Esophagus squamous epithelium (tissue), 5 donors: ENCODE data around the gene POLR3H. TPM values are rescaled to one million over a fixed set of nuclear protein-coding genes. Genes with fewer than 3 reads are reported as not detected.

Source experiments
- DNase-seq: peaks from one replicate; lab custom pipeline; 2025; lab: John Stamatoyannopoulos, UW
- H3K27ac ChIP-seq, 4 donors: fragments of 200-600 bp; sonication (generic); one replicate each; pipeline ENCODE4 v1.5.1; 2016 to 2019; ENCODE audit warnings: mild to moderate bottlenecking in 1 of 4
- H3K27me3 ChIP-seq, 4 donors: fragments of 200-600 bp; sonication (generic); 1 replicate in 3 of 4; 2 replicates in 1 of 4; pipeline versions ENCODE4 v1.5.1 to v1.6.0; 2017 to 2021; ENCODE audit warnings: antibody characterized with exemption in 1 of 4
- H3K36me3 ChIP-seq, 3 donors: fragments of 200-600 bp; sonication (generic); one replicate each; pipeline ENCODE4 v1.5.1; 2016 to 2019
- H3K4me1 ChIP-seq, 3 donors: fragments of 200-600 bp; sonication (generic); one replicate each; pipeline ENCODE4 v1.5.1; 2017 to 2019
- H3K4me3 ChIP-seq, 4 donors: fragments of 200-600 bp; sonication (generic); 1 replicate in 3 of 4; 2 replicates in 1 of 4; pipeline ENCODE4 v1.5.1; 2016 to 2019; ENCODE audit warnings: mild to moderate bottlenecking in 2 of 4, moderate library complexity in 1 of 4
- H3K9me3 ChIP-seq, 3 donors: fragments of 200-600 bp; sonication (generic); one replicate each; pipeline ENCODE4 v1.5.1; 2016 to 2019
- CTCF ChIP-seq, 6 experiments: fragments of 450-650 bp in 4 of 6; fragments of 200-600 bp in 2 of 6; sonication (generic) in 2 of 6; IDR thresholded peaks; one replicate each; pipeline ENCODE4 v1.5.1; 2016 to 2019; ENCODE audit warnings: antibody characterized with exemption in 6 of 6, mild to moderate bottlenecking in 4 of 6, moderate library complexity in 4 of 6
- POLR2A ChIP-seq, 4 donors: fragments of 450-650 bp; IDR thresholded peaks; one replicate each; pipeline ENCODE4 v1.6.1; 2017; ENCODE audit warnings: antibody characterized with exemption in 4 of 4, mild to moderate bottlenecking in 4 of 4, moderate library complexity in 3 of 4
- WGBS, 2 donors: methylation state at CpG; one replicate each; pipeline ENCODE4 v1.1.5; 2018; 5-methylcytosine and 5-hydroxymethylcytosine counted together
- intact Hi-C: fragments of 100-400 bp; cut with DNase I; formaldehyde crosslinking; loops from one replicate; pipeline ENCODE4 v1.15.0; 2022
- total RNA-seq, 4 donors: library from RNA; depleted of rRNA; stranded (reverse); fragments of >200 nt; gene quantifications; one replicate each; pipeline ENCODE4 v1.1.0, GENCODE V29; 2016
- donor health status: DM: yes; HTN: yes; CAD: no.

POLR3H gene
- total RNA-seq, 4 donors from 2014 or later, result 13.7 to 23.3 (median 16.1) TPM

GRCh38 chr22:41498303-41498835 is 45.9 kb downstream of the POLR3H start:
- Histone ChIP-seq H3K27me3 (no peaks in the 10 kb centered on the region), H3K4me3 (no peak overlapping the region), H3K36me3 (peaks cover 10 to 67% (median 15%) of the 10 kb centered on the region in 3 donors), H3K4me1 (peaks cover 5 to 51% (median 21%) of the 10 kb centered on the region in 3 donors), H3K27ac (peak overlapping the region in 3 of 4 donors; percentile 7 to 71 (median 27)), H3K9me3 (no peaks in the 10 kb centered on the region)
- DNase-seq, result no peak
- 40 to 63% methylated on average over 2 to 6 of the region's 6 CpGs for WGBS, 2 donors
- TF ChIP-seq POLR2A (IDR thresholded peaks at IDR 0.05), result no peak
- TF ChIP-seq CTCF (IDR thresholded peaks at IDR 0.05), result no peak
- intact Hi-C loops, result no loop called here

- Histone ChIP-seq H3K4me3 (no peak overlapping the region), H3K9me3 (no peaks in the 10 kb centered on the region), H3K27ac (peak overlapping the region in 3 of 4 donors; percentile 59 to 79 (median 70)), H3K36me3 (peaks cover 0 to 26% (median 0%) of the 10 kb centered on the region in 3 donors), H3K4me1 (peaks cover 0 to 67% (median 31%) of the 10 kb centered on the region in 3 donors), H3K27me3 (no peaks in the 10 kb centered on the region)
- intact Hi-C loops, result no loop called here
- no peak for DNase-seq
- WGBS, 2 donors, result 74 to 78% methylated on average over 5 of the region's 5 CpGs
- TF ChIP-seq POLR2A (IDR thresholded peaks at IDR 0.05), result no peak
- no peak for TF ChIP-seq CTCF (IDR thresholded peaks at IDR 0.05)
Observed at GRCh38 chr22:41491374-41492100, 52.7 kb downstream of the POLR3H start.

- no peak for DNase-seq
- intact Hi-C loops, result no loop called here
- Histone ChIP-seq H3K9me3 (no peaks in the 10 kb centered on the region), H3K4me3 (no peak overlapping the region), H3K36me3 (peaks cover 0 to 4% (median 0%) of the 10 kb centered on the region in 3 donors), H3K4me1 (peaks cover 6 to 85% (median 44%) of the 10 kb centered on the region in 3 donors), H3K27ac (peak overlapping the region in 3 of 4 donors; percentile 57 to 79 (median 78)), H3K27me3 (no peaks in the 10 kb centered on the region)
- 44 to 61% methylated on average over 3 of the region's 3 CpGs for WGBS, 2 donors
- no peak for TF ChIP-seq POLR2A (IDR thresholded peaks at IDR 0.05)
- TF ChIP-seq CTCF (IDR thresholded peaks at IDR 0.05), result no peak
Observed at GRCh38 chr22:41488596-41489385, 55.5 kb downstream of the POLR3H start.

GRCh38 chr22:41488076-41488475 is 56.2 kb downstream of the POLR3H start:
- DNase-seq, result no peak
- H3K9me3 ChIP-seq, result no peaks in the 10 kb centered on the region
- TF ChIP-seq CTCF (IDR thresholded peaks at IDR 0.05) (no peak), POLR2A (IDR thresholded peaks at IDR 0.05) (no peak)
- peak overlapping the region in 3 of 4 donors; percentile 57 to 79 (median 78) for H3K27ac ChIP-seq
- H3K4me3 ChIP-seq, result no peak overlapping the region
- no peaks in the 10 kb centered on the region for H3K27me3 ChIP-seq
- peaks cover 6 to 92% (median 49%) of the 10 kb centered on the region in 3 donors for H3K4me1 ChIP-seq
- 61 to 68% methylated on average over 4 of the region's 4 CpGs for WGBS, 2 donors
- peaks cover 0 to 2% (median 0%) of the 10 kb centered on the region in 3 donors for H3K36me3 ChIP-seq
- intact Hi-C loops, result no loop called here
